Stimulated activated CD8-positive, alpha-beta memory T cell treated with anti-CD3 and anti-CD28 coated beads, Interleukin-15, amount 100 ng/mL, for 24 hours (primary cell): ENCODE data around the gene ETV7.
"Not testable (repeated sequence)": the region's sequence is repeated elsewhere in the genome, so short reads cannot be mapped to it uniquely, and the experiment has no call there.

Source experiments
- DNase-seq: peaks from one replicate; pipeline ENCODE4 v3.0.0-alpha.2; 2020; ENCODE audit warnings: low read depth

The ETV7 gene

GRCh38 chr6:36363371-36363752 lies 24.1 kb downstream of the ETV7 start:
- DNase-seq: not testable (repeated sequence)

- DNase-seq: no peak
Measured at GRCh38 chr6:36362551-36363370, 24.7 kb downstream of the ETV7 start.

GRCh38 chr6:36361071-36361470 lies 26.4 kb downstream of the ETV7 start:
- no peak for DNase-seq

- peak; percentile 26 for DNase-seq
Measured at GRCh38 chr6:36360241-36361054, 27.0 kb downstream of the ETV7 start.

GRCh38 chr6:36358226-36358915 lies 29.1 kb downstream of the ETV7 start:
- DNase-seq: no peak

- DNase-seq: no peak
Measured at GRCh38 chr6:36357872-36358225, 29.6 kb downstream of the ETV7 start.

- no peak for DNase-seq
Measured at GRCh38 chr6:36355819-36356218, 31.6 kb downstream of the ETV7 start.

- DNase-seq: no peak
Measured at GRCh38 chr6:36353411-36353915, 34.0 kb downstream of the ETV7 start.

- DNase-seq: no peak
Measured at GRCh38 chr6:36352477-36353157, 34.9 kb downstream of the ETV7 start.

GRCh38 chr6:36350681-36351571 lies 36.5 kb downstream of the ETV7 start:
- DNase-seq: no peak

- DNase-seq: no peak
Measured at GRCh38 chr6:36350082-36350481, 37.4 kb downstream of the ETV7 start.

GRCh38 chr6:36349240-36349639 lies 38.2 kb downstream of the ETV7 start:
- DNase-seq: no peak

GRCh38 chr6:36347621-36348020 lies 39.8 kb downstream of the ETV7 start:
- DNase-seq: no peak

- no peak for DNase-seq
Measured at GRCh38 chr6:36346486-36347273, 40.8 kb downstream of the ETV7 start.

GRCh38 chr6:36345681-36346466 lies 41.6 kb downstream of the ETV7 start:
- no peak for DNase-seq

- DNase-seq: no peak
Measured at GRCh38 chr6:36343109-36343680, 44.3 kb downstream of the ETV7 start.

GRCh38 chr6:36340618-36341454 lies 46.6 kb downstream of the ETV7 start:
- DNase-seq: peak; percentile 59

GRCh38 chr6:36340306-36340617 lies 47.2 kb downstream of the ETV7 start:
- DNase-seq: no peak
